K562 (cell line): Measurements from ENCODE around the gene SBK3.
"Not testable (repeated sequence)": the region's sequence is repeated elsewhere in the genome, so short reads cannot be mapped to it uniquely, and the experiment has no call there.

Experiments used
- EZH2 ChIP-seq: IDR thresholded peaks from 2 replicates; pipeline ENCODE4 v1.6.1; 2012; ENCODE audit warnings: low read depth, mild to moderate bottlenecking, inconsistent platforms, low read length, borderline replicate concordance
- MAFK ChIP-seq: IDR thresholded peaks from 2 replicates; pipeline ENCODE4 v1.6.1; 2011; ENCODE audit warnings: low read length, improper control_type of control experiment
- RNF2 ChIP-seq: sonication (generic); IDR thresholded peaks from 2 replicates; pipeline ENCODE4 v1.6.1; 2016

GRCh38 chr19:55582284-55582683 is 36.9 kb upstream of the SBK3 start:
- TF ChIP-seq RNF2, MAFK, EZH2: not testable (repeated sequence)
